CD4-positive, alpha-beta T cell (primary cell): ENCODE data around the gene MAP1B. TPM values are rescaled to one million over a fixed set of nuclear protein-coding genes. Genes with fewer than 3 reads are reported as not detected.

Source experiments
- ATAC-seq: fragments of 200-7000 bp; cut with Tn5 transposase; one replicate; pipeline ENCODE4 v1.10.0; 2022; ENCODE audit warnings: mild to moderate bottlenecking; ENCODE audit not compliant: poor library complexity
- CTCF ChIA-PET: fragments of 350-600 bp; sonication (Branson Sonifier 250); formaldehyde crosslinking; loops from one replicate; lab custom pipeline; 2021; ENCODE audit warnings: antibody characterized with exemption, inconsistent platforms; lab: Charles Lee
- POLR2A ChIA-PET: fragments of 350-600 bp; sonication (Branson Sonifier 250); formaldehyde crosslinking; loops from one replicate; lab custom pipeline; 2021; ENCODE audit warnings: antibody characterized with exemption, inconsistent platforms; lab: Charles Lee
- DNase-seq, 14 experiments: peaks; one replicate each; pipeline ENCODE4 v3.0.0-alpha.2; 2013 to 2020; ENCODE audit warnings: mixed read lengths in 2 of 14
- H3K27ac ChIP-seq, 2 donors: one replicate each; pipeline versions ENCODE4 v1.5.1 to v1.7.0; 2013; ENCODE audit warnings: low read length in 2 of 2, low read depth in 1 of 2, mild to moderate bottlenecking in 1 of 2
- H3K27me3 ChIP-seq, 2 experiments: 1 replicate in 1 of 2; 2 replicates in 1 of 2; pipeline versions ENCODE4 v1.6.1 to v1.7.0; 2013; ENCODE audit warnings: low read length in 2 of 2, control low read depth in 1 of 2, mild to moderate bottlenecking in 1 of 2, moderate library complexity in 1 of 2; ENCODE audit not compliant: insufficient read depth in 2 of 2, control insufficient read depth in 1 of 2
- H3K36me3 ChIP-seq: one replicate; pipeline ENCODE4 v1.6.1; 2013; ENCODE audit warnings: low read length, control low read depth; ENCODE audit not compliant: insufficient read depth
- H3K4me1 ChIP-seq: one replicate; pipeline ENCODE4 v1.6.1; 2013; ENCODE audit warnings: low read length, control low read depth; ENCODE audit not compliant: insufficient read depth
- H3K4me3 ChIP-seq: one replicate; pipeline ENCODE4 v1.5.1; 2013; ENCODE audit warnings: mild to moderate bottlenecking, low read length, moderate library complexity
- H3K9me3 ChIP-seq, 2 experiments: 1 replicate in 1 of 2; 2 replicates in 1 of 2; pipeline versions ENCODE4 v1.6.1 to v1.7.0; 2013; ENCODE audit warnings: low read length in 2 of 2, mild to moderate bottlenecking in 2 of 2, control low read depth in 1 of 2, moderate library complexity in 1 of 2; ENCODE audit not compliant: control insufficient read depth in 1 of 2, insufficient read depth in 1 of 2
- H3K27ac Mint-ChIP-seq: one replicate; pipeline ENCODE4 v1.8.0; 2020; ENCODE audit warnings: mixed read lengths
- H3K27me3 Mint-ChIP-seq: one replicate; pipeline ENCODE4 v1.8.0; 2021; ENCODE audit warnings: mixed read lengths
- H3K36me3 Mint-ChIP-seq: one replicate; pipeline ENCODE4 v1.8.0; 2021; ENCODE audit warnings: low read depth, mixed read lengths
- H3K4me1 Mint-ChIP-seq: one replicate; pipeline ENCODE4 v1.8.0; 2021; ENCODE audit warnings: low read depth, mixed read lengths
- H3K4me3 Mint-ChIP-seq: one replicate; pipeline ENCODE4 v1.8.0; 2020; ENCODE audit warnings: mild to moderate bottlenecking, mixed read lengths
- H3K9me3 Mint-ChIP-seq: one replicate; pipeline ENCODE4 v1.8.0; 2020; ENCODE audit warnings: mixed read lengths
- intact Hi-C, 2 experiments: fragments of 100-400 bp; cut with DNase I in 1 of 2; cut with micrococcal nuclease in 1 of 2; formaldehyde crosslinking; loops; one replicate each; pipeline versions ENCODE4 v1.15.1 to v1.9.0; 2023 to 2025; cut with DNase I, micrococcal nuclease
- total RNA-seq, 174 experiments: library from RNA in 2 of 174; stranded (reverse) in 2 of 174; gene quantifications; one replicate each; pipeline ENCODE4 v1.2.3 and lab custom pipeline; 2021 to 2026
- TF ChIP-seq, protein P1 (sequence below): fragments of 200-600 bp; IDR thresholded peaks from one replicate; pipeline ENCODE4 v1.8.0; 2022; ENCODE audit warnings: antibody characterized with exemption, mild to moderate bottlenecking

The MAP1B gene
- total RNA-seq, 2 experiments from 2014 or later = 0.03 to 0.06 TPM

DNA sequence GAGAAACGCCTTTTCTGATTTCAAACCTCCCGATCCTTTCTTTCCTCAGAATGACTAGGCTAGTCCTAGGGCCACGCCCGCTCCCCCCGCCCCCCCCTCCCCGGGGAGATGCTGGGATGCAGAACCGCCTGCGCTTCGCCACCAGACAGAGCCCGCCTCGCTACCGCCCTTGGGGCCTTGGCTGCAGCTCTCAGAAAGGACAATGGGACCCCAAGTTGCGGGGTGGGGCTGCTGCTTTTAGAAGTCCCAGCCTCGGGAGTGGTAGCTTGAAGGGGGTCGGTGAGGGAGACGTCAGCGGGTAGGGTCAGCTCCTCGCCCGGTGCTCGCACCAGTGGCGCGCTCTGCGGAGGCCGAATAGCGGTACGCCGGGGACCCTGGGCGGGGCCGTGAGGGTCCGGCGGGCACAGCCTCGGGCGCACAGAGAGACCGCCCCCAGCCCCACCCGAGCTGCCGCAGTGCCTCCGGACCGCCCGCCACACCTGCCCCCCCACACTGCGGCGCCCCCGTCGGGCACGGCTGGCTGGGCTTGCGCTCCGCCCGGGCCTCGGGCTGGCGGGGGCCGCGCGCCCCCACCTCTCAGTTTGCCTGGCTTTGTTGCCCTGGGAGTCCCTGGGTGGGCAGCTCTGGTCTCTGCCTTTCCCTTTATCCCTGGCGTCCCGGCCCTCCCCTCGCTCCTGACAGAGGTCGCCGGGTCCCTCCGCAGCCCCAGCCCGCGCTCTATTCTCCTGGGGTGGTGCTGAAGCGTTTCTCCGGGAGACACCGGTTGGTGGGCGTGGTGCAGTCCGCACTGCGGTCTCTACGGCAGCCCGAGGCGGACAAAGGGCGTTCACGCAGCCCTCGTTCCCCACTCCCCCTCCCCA lies 1.2 kb downstream of the MAP1B start:
- no peaks in the 10 kb centered on the region for H3K9me3 Mint-ChIP-seq
- Histone ChIP-seq H3K4me1 (peaks cover 15% of the 10 kb centered on the region), H3K27me3 (peaks cover 37 to 52% of the 10 kb centered on the region in 2 experiments), H3K36me3 (no peaks in the 10 kb centered on the region), H3K27ac (no peak overlapping the region), H3K4me3 (no peak overlapping the region), H3K9me3 (no peaks in the 10 kb centered on the region)
- ATAC-seq (no peak), DNase-seq (no peak)
- intact Hi-C loops = no loop called here
- no peak overlapping the region for H3K4me3 Mint-ChIP-seq
- H3K4me1 Mint-ChIP-seq = peaks cover 9% of the 10 kb centered on the region
- peaks cover 70% of the 10 kb centered on the region for H3K27me3 Mint-ChIP-seq
- H3K36me3 Mint-ChIP-seq = no peaks in the 10 kb centered on the region
- TF ChIP-seq, protein P1, sequence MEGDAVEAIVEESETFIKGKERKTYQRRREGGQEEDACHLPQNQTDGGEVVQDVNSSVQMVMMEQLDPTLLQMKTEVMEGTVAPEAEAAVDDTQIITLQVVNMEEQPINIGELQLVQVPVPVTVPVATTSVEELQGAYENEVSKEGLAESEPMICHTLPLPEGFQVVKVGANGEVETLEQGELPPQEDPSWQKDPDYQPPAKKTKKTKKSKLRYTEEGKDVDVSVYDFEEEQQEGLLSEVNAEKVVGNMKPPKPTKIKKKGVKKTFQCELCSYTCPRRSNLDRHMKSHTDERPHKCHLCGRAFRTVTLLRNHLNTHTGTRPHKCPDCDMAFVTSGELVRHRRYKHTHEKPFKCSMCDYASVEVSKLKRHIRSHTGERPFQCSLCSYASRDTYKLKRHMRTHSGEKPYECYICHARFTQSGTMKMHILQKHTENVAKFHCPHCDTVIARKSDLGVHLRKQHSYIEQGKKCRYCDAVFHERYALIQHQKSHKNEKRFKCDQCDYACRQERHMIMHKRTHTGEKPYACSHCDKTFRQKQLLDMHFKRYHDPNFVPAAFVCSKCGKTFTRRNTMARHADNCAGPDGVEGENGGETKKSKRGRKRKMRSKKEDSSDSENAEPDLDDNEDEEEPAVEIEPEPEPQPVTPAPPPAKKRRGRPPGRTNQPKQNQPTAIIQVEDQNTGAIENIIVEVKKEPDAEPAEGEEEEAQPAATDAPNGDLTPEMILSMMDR = no peak
- ChIA-PET POLR2A (no interaction called here), CTCF (no interaction called here)
- H3K27ac Mint-ChIP-seq = no peak overlapping the region

DNA sequence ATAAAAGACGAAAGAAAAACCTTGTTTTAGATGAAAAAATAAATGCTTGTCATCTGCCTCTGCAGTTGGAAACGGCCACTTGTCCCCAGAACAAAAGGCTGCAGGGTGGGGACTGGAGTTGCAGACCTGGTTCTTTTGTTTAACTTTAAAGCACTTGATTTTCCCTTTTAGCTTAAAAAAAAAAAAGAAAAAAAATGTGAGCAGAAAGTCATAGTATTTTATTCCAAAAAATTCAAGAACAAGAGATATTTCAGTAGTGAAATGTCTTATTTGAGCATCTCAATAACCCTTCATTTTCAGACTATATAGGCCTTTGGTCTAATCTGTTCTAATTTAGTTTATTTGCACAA lies 1.8 kb downstream of the MAP1B start:
- Mint-ChIP-seq H3K36me3 (no peaks in the 10 kb centered on the region), H3K4me1 (peaks cover 9% of the 10 kb centered on the region), H3K9me3 (no peaks in the 10 kb centered on the region), H3K27ac (no peak overlapping the region), H3K27me3 (peaks cover 74% of the 10 kb centered on the region), H3K4me3 (no peak overlapping the region)
- TF ChIP-seq, protein P1 = no peak
- Histone ChIP-seq H3K9me3 (no peaks in the 10 kb centered on the region), H3K27me3 (peaks cover 37 to 49% of the 10 kb centered on the region in 2 experiments), H3K36me3 (no peaks in the 10 kb centered on the region), H3K27ac (no peak overlapping the region), H3K4me1 (peaks cover 15% of the 10 kb centered on the region), H3K4me3 (no peak overlapping the region)
- ChIA-PET CTCF (no interaction called here), POLR2A (no interaction called here)
- DNase-seq (no peak), ATAC-seq (no peak)
- intact Hi-C loops = no loop called here

DNA sequence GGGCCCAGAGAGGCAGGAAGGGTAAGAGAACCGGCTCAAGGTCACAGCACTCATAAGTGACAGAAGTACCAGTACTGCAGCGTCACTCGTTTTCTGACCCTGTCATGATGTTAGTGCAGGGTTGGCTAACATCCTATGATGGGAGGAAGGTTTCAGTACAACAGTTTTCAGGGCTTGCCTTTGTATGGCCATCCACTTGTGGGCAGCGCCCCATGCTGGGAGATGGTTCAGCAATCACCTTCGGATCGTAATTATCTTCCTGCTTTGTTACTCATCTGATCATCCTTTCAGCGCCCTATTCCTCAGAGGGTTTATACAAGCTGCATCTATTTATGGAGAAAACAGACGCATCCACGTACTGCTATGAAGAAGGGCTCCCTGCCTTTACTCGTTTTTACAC lies 2.4 kb downstream of the MAP1B start:
- H3K36me3 ChIP-seq = no peaks in the 10 kb centered on the region
- peaks cover 15% of the 10 kb centered on the region for H3K4me1 ChIP-seq
- no peaks in the 10 kb centered on the region for H3K36me3 Mint-ChIP-seq
- H3K27ac Mint-ChIP-seq = no peak overlapping the region
- CTCF ChIA-PET = no interaction called here
- no peaks in the 10 kb centered on the region for H3K9me3 ChIP-seq
- peaks cover 9% of the 10 kb centered on the region for H3K4me1 Mint-ChIP-seq
- intact Hi-C loops = no loop called here
- peaks cover 71% of the 10 kb centered on the region for H3K27me3 Mint-ChIP-seq
- DNase-seq = no peak
- POLR2A ChIA-PET = no interaction called here
- H3K27me3 ChIP-seq = peaks cover 37 to 45% of the 10 kb centered on the region in 2 experiments
- H3K4me3 ChIP-seq = no peak overlapping the region
- no peak for ATAC-seq
- H3K4me3 Mint-ChIP-seq = no peak overlapping the region
- TF ChIP-seq, protein P1 = no peak
- H3K9me3 Mint-ChIP-seq = no peaks in the 10 kb centered on the region
- H3K27ac ChIP-seq = no peak overlapping the region
